Measurements from ENCODE around the gene CAMTA1.
A peak's percentile ranks its signal among the peaks of the same experiment; 100 is the strongest.

Gene CAMTA1

DNA sequence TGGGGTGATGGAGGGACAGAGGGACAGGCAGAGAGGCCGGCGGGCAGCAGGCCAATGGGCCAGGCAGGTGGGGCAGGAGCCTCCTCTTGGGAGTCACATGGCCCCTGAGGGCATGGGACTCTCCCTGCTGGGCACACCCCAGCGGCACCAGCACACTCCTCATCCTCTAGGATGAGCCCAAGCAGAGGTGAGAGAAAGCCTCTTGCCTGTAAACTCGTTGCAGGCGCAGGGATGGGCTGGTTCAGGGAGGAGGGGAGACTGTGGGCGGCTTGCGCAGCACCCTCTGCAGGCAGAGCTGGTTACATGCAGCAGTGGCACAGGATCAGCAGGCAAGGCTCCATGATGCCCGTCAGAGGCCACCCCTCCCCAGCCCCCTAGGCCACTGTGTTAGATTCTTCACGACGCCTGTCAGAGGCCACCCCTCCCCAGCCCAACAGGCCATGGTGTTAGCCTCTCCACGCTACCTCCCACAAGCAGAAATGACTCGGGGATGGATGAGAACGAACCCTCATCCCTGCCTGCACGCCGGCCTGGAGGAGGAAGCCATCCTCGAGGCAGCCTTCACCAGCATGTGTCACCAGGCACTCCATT is 776.2 kb downstream of the CAMTA1 start:
- no peak for TF ChIP-seq JUND (IDR thresholded peaks at IDR 0.05; ENCODE audit: low read depth)
- no peak for DNase-seq (ENCODE audit: low read depth in 1 of 2, low spot score in 1 of 2)
- in situ Hi-C loops (cut with HindIII; ENCODE audit: low pct_unique_long_range_greater_than_20kb, low sequenced_read_pairs) = no loop called here

DNA sequence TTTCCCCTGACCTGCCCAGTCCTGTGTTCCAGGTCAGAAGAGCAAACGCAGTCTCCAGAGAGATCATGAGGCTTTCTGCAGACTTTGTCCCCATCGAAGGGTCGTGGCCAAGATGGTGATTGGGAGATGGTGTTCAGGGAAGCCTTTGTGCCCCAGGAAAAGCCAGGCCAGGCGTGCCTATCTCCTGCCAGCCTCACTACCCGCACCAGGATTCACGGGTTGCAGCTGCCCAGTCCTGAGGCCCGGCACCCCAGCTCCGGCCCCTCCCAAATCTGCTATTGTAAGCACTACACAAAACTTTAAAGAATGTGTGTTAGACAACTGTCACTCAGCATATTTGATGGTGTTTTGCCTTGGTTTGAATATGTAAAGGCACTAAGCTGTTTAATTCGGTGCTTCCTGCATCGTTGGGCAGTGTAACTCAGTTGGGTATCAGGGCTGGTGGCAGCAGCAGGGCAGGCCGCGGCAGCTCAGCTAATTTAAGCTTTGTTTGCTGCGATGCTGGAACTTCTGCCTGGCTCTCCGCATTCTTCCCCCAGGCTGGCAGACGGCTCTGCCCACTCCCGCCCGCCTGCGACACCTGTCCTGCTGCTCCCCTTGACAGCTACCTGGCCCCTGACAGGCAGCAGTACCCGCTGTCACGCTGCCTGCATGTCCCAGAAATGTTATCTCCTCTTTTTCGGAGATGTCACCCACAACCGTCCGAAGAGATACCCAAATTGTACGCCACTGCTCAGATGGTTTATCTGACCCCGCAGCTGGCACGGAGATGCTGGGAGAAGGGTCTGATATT is 776.9 kb downstream of the CAMTA1 start:
- no peak for DNase-seq (ENCODE audit: low read depth in 1 of 2, low spot score in 1 of 2)
- in situ Hi-C loops (cut with HindIII; ENCODE audit: low pct_unique_long_range_greater_than_20kb, low sequenced_read_pairs) = no loop called here
- no peak for TF ChIP-seq JUND (IDR thresholded peaks at IDR 0.05; ENCODE audit: low read depth)

DNA sequence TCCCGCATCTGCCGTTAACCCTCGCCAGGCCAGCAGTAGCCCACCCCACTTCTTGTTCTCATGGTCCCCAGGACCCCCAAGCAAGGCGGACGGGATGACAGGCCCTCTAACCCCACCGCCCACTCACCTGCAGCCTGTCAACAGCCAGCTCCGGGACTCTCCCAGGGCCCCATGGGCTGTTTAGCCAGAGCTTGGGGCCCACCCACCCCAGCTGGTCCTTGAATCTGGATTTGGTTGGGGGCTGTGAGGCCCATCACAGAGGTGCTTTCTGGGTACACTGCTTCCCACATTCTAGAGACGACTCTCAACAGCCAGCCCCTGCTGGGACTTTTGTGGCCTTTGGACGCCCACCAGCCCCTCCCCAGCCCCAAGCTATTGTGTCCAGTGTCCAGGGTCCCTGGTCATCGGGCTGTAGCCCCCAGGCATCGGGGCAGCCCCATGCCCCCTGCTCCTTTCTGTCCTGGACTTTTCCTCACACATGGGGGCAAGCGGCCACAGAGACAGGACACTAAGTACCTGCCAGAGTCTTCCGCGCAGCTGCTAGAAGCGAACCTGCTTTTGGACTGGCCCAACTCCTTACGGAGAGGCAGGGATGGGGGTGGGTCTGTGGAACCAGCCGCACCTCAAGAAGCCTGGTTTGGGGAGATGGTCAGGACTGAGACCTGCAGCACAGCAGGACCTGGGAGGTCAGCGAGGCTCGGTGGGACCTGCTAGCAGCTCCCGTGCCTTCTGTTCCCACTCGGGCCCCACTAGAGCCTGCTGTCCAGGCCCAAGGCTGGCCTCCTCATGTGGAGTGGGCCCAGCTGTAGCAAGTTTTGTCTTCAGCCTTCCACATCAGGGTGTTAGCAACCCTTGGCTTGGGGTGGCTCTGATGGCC is 777.7 kb downstream of the CAMTA1 start:
- no peak for DNase-seq (ENCODE audit: low read depth in 1 of 2, low spot score in 1 of 2)
- TF ChIP-seq JUND (IDR thresholded peaks at IDR 0.05; ENCODE audit: low read depth) = no peak
- in situ Hi-C loops (cut with HindIII; ENCODE audit: low pct_unique_long_range_greater_than_20kb, low sequenced_read_pairs) = no loop called here

DNA sequence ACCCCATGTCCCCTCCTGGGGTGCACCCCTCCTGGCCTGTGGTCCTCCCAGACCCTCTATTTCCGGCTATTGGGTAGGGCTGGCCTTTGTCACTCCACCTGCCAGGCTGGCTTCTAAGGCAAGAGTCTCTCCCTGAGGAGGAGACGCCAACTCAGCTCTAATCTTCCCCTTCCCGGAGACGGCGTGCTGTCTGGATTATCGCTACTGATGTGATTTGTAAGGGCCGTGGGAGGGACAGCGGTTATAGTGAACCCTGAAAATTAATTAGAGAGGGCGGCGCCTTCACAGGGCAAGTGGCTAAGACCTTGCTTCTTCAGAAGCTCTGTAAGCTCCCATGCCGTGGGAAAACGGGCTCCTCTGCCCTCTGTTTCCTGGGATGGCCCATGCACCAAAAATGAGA is 778.9 kb downstream of the CAMTA1 start:
- no peak for TF ChIP-seq JUND (IDR thresholded peaks at IDR 0.05; ENCODE audit: low read depth)
- no peak for DNase-seq (ENCODE audit: low read depth in 1 of 2, low spot score in 1 of 2)
- in situ Hi-C loops (cut with HindIII; ENCODE audit: low pct_unique_long_range_greater_than_20kb, low sequenced_read_pairs) = no loop called here

GRCh38 chr1:7565099-7565750 is 780.0 kb downstream of the CAMTA1 start:
- no peak for TF ChIP-seq JUND (IDR thresholded peaks at IDR 0.05; ENCODE audit: low read depth)
- DNase-seq (ENCODE audit: low read depth in 1 of 2, low spot score in 1 of 2) = no peak
- in situ Hi-C loops (cut with HindIII; ENCODE audit: low pct_unique_long_range_greater_than_20kb, low sequenced_read_pairs) = no loop called here

- DNase-seq (ENCODE audit: low read depth in 1 of 2, low spot score in 1 of 2) = no peak
- in situ Hi-C loops (cut with HindIII; ENCODE audit: low pct_unique_long_range_greater_than_20kb, low sequenced_read_pairs) = no loop called here
These were observed 781.4 kb downstream of the CAMTA1 start for GRCh38 chr1:7566417-7567375.

DNA sequence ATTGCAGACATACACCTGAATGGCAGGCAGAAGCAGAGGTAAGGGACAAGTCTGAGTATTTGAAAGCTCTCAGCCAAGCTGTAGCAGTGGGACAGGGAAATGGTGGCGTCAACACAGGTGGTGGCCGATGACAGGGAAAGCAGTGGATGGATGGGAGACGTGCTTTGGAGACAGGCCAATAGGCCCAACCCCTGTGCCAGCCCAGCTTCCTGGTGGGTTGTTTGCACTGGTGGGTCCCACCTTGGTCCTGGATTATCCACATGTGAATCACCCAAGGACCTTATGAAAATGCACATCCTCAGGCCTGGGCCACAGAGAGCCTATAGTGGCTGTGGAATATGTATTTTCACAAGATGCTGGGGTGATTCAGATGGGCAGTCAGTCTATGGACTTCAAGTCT is 782.1 kb downstream of the CAMTA1 start:
- in situ Hi-C loops (cut with HindIII; ENCODE audit: low pct_unique_long_range_greater_than_20kb, low sequenced_read_pairs) = no loop called here
- no peak for DNase-seq (ENCODE audit: low read depth in 1 of 2, low spot score in 1 of 2)
- no peak for TF ChIP-seq JUND (IDR thresholded peaks at IDR 0.05; ENCODE audit: low read depth)

More at GRCh38 chr1:7566417-7567375, 781.4 kb downstream of the CAMTA1 start:
- no peak for TF ChIP-seq JUND (IDR thresholded peaks at IDR 0.05; ENCODE audit: low read depth)

- in situ Hi-C loops (cut with HindIII; ENCODE audit: low pct_unique_long_range_greater_than_20kb, low sequenced_read_pairs) = no loop called here
- no peak for DNase-seq (ENCODE audit: low read depth in 1 of 2, low spot score in 1 of 2)
- TF ChIP-seq JUND (IDR thresholded peaks at IDR 0.05; ENCODE audit: low read depth) = no peak
These were observed 782.8 kb downstream of the CAMTA1 start for GRCh38 chr1:7568053-7568452.

GRCh38 chr1:7568901-7569524 is 783.8 kb downstream of the CAMTA1 start:
- in situ Hi-C loops (cut with HindIII; ENCODE audit: low pct_unique_long_range_greater_than_20kb, low sequenced_read_pairs) = no loop called here
- DNase-seq (ENCODE audit: low read depth in 1 of 2, low spot score in 1 of 2) = no peak
- TF ChIP-seq JUND (IDR thresholded peaks at IDR 0.05; ENCODE audit: low read depth) = no peak

DNA sequence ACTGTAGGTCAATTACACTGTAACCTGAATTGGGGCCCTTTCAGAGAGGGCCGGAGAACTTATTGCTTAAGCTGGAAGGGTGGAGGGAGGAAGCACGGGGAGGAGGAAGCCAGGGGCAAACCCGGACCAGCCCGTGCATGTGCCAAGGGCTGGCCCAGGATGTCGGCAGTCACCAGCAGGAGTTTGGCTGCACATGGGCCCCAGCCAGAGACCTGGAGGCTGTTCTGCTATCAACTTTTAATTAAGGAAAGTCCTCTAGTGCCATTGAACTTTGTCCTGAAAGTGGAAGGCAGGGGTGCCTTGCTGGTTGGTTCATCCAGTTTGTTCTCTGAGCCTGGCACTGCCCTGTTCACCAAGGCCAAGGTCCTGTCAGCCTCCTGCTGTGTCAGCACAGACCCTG is 785.1 kb downstream of the CAMTA1 start:
- no peak for DNase-seq (ENCODE audit: low read depth in 1 of 2, low spot score in 1 of 2)
- TF ChIP-seq JUND (IDR thresholded peaks at IDR 0.05; ENCODE audit: low read depth) = no peak
- in situ Hi-C loops (cut with HindIII; ENCODE audit: low pct_unique_long_range_greater_than_20kb, low sequenced_read_pairs) = no loop called here

- TF ChIP-seq JUND (IDR thresholded peaks at IDR 0.05; ENCODE audit: low read depth) = no peak
- in situ Hi-C loops (cut with HindIII; ENCODE audit: low pct_unique_long_range_greater_than_20kb, low sequenced_read_pairs) = no loop called here
- peak in 1 of 2 experiments; percentile 59 for DNase-seq (ENCODE audit: low read depth in 1 of 2, low spot score in 1 of 2)
These were observed 787.4 kb downstream of the CAMTA1 start for GRCh38 chr1:7572654-7573152.
